Liver (tissue), 9 donors: ENCODE results near the gene BOC. TPM values are rescaled to one million over a fixed set of nuclear protein-coding genes. Genes with fewer than 3 reads are reported as not detected.

Experiments
- DNase-seq: peaks from one replicate; pipeline ENCODE4 v3.0.0-alpha.2; 2017; ENCODE audit warnings: low spot score
- H3K27ac ChIP-seq, 2 donors: one replicate each; pipeline ENCODE4 v1.7.0; 2013; ENCODE audit warnings: inconsistent platforms in 2 of 2, low read length in 2 of 2, control low read depth in 1 of 2, low read depth in 1 of 2, mild to moderate bottlenecking in 1 of 2
- H3K27me3 ChIP-seq, 4 donors: one replicate each; pipeline versions ENCODE4 v1.6.1 to v1.7.0; 2013; ENCODE audit warnings: low read length in 3 of 4, inconsistent platforms in 1 of 4, mild to moderate bottlenecking in 1 of 4, moderate library complexity in 1 of 4; ENCODE audit not compliant: control insufficient read depth in 4 of 4, insufficient read depth in 4 of 4
- H3K36me3 ChIP-seq, 4 donors: one replicate each; pipeline versions ENCODE4 v1.6.1 to v1.7.0; 2013; ENCODE audit warnings: low read length in 3 of 4, mild to moderate bottlenecking in 3 of 4, low read depth in 1 of 4, moderate library complexity in 1 of 4; ENCODE audit not compliant: control insufficient read depth in 4 of 4, insufficient read depth in 3 of 4
- H3K4me1 ChIP-seq, 4 donors: one replicate each; pipeline versions ENCODE4 v1.6.1 to v1.7.0; 2013; ENCODE audit warnings: low read length in 3 of 4, mild to moderate bottlenecking in 3 of 4, moderate library complexity in 1 of 4; ENCODE audit not compliant: control insufficient read depth in 4 of 4, insufficient read depth in 4 of 4
- H3K4me3 ChIP-seq, 3 donors: one replicate each; pipeline versions ENCODE4 v1.6.1 to v1.7.0; 2013; ENCODE audit warnings: low read length in 3 of 3, control low read depth in 1 of 3, low read depth in 1 of 3, mild to moderate bottlenecking in 1 of 3
- H3K9ac ChIP-seq, 2 donors: one replicate each; pipeline ENCODE4 v1.7.0; 2013; ENCODE audit warnings: low read length in 2 of 2, mild to moderate bottlenecking in 2 of 2, moderate library complexity in 2 of 2, control low read depth in 1 of 2, low read depth in 1 of 2
- H3K9me3 ChIP-seq, 4 donors: one replicate each; pipeline versions ENCODE4 v1.6.1 to v1.7.0; 2013; ENCODE audit warnings: low read length in 3 of 4; ENCODE audit not compliant: control insufficient read depth in 4 of 4
- ATF3 ChIP-seq: IDR thresholded peaks from 2 replicates; pipeline ENCODE4 v1.6.1; 2016; ENCODE audit warnings: antibody characterized with exemption
- CTCF ChIP-seq: fragments of 150-350 bp; IDR thresholded peaks from 2 replicates; pipeline ENCODE4 v1.5.1; 2017; ENCODE audit warnings: improper control_type of control experiment, low read depth, low read length; ENCODE audit not compliant: missing input control
- EGR1 ChIP-seq, 2 donors: IDR thresholded peaks; 2 replicates each; pipeline ENCODE4 v1.6.1; 2016 to 2018; ENCODE audit warnings: antibody characterized with exemption in 2 of 2, low read depth in 2 of 2
- FOXA1 ChIP-seq: IDR thresholded peaks from 2 replicates; pipeline ENCODE4 v1.6.1; 2016; ENCODE audit warnings: antibody characterized with exemption
- FOXA2 ChIP-seq: IDR thresholded peaks from 2 replicates; pipeline ENCODE4 v1.6.1; 2016; ENCODE audit warnings: antibody characterized with exemption
- GABPA ChIP-seq, 2 donors: IDR thresholded peaks in 1 of 2; conservative IDR thresholded peaks in 1 of 2; 2 replicates each; pipeline ENCODE4 v1.6.1; 2016; ENCODE audit warnings: antibody characterized with exemption in 2 of 2, mild to moderate bottlenecking in 1 of 2, moderate library complexity in 1 of 2
- HNF4A ChIP-seq, 2 donors: conservative IDR thresholded peaks; 2 replicates each; pipeline ENCODE4 v1.6.1; 2016; ENCODE audit warnings: antibody characterized with exemption in 2 of 2, mild to moderate bottlenecking in 2 of 2
- HNF4G ChIP-seq: IDR thresholded peaks from 2 replicates; pipeline ENCODE4 v1.6.1; 2016; ENCODE audit warnings: antibody characterized with exemption
- JUND ChIP-seq, 2 donors: IDR thresholded peaks; 2 replicates each; pipeline ENCODE4 v1.6.1; 2016; ENCODE audit warnings: antibody characterized with exemption in 2 of 2
- MAX ChIP-seq: IDR thresholded peaks from 2 replicates; pipeline ENCODE4 v1.6.1; 2016; ENCODE audit warnings: antibody characterized with exemption
- NR2F2 ChIP-seq: IDR thresholded peaks from 2 replicates; pipeline ENCODE4 v1.6.1; 2016; ENCODE audit warnings: antibody characterized with exemption
- RAD21 ChIP-seq, 2 donors: IDR thresholded peaks; 2 replicates each; pipeline ENCODE4 v1.6.1; 2016; ENCODE audit warnings: antibody characterized with exemption in 2 of 2, mild to moderate bottlenecking in 2 of 2
- REST ChIP-seq: IDR thresholded peaks from 2 replicates; pipeline ENCODE4 v1.6.1; 2016; ENCODE audit warnings: antibody characterized with exemption, mild to moderate bottlenecking
- RXRA ChIP-seq, 2 donors: IDR thresholded peaks; 2 replicates each; pipeline ENCODE4 v1.6.1; 2017 to 2018; ENCODE audit warnings: antibody characterized with exemption in 2 of 2, mild to moderate bottlenecking in 1 of 2
- SP1 ChIP-seq: IDR thresholded peaks from 2 replicates; pipeline ENCODE4 v1.6.1; 2018; ENCODE audit warnings: antibody characterized with exemption, mild to moderate bottlenecking
- TAF1 ChIP-seq: conservative IDR thresholded peaks from 2 replicates; pipeline ENCODE4 v1.6.1; 2016; ENCODE audit warnings: antibody characterized with exemption, mild to moderate bottlenecking
- YY1 ChIP-seq: IDR thresholded peaks from 2 replicates; pipeline ENCODE4 v1.6.1; 2016; ENCODE audit warnings: antibody characterized with exemption, mild to moderate bottlenecking
- ZBTB33 ChIP-seq: IDR thresholded peaks from 2 replicates; pipeline ENCODE4 v1.6.1; 2016; ENCODE audit warnings: antibody characterized with exemption
- WGBS: extraction: QIAGEN DNeasy Blood & Tissue Kit; methylation state at CpG from one replicate; pipeline ENCODE4 v1.1.7; 2013; 5-methylcytosine and 5-hydroxymethylcytosine counted together
- polyA plus RNA-seq, 2 donors: library from polyadenylated mRNA; stranded (reverse) in 1 of 2; unstranded in 1 of 2; fragments of 200-250 nt in 1 of 2; fragments of >200 nt in 1 of 2; fragmentation: Nextera tagmentation in 1 of 2; extraction: Ambion mirVana in 1 of 2; gene quantifications; one replicate each; pipeline versions ENCODE4 v1.2.1 to v1.2.3, GENCODE V29; 2013 to 2015
- total RNA-seq, 2 donors: library from RNA; depleted of rRNA; stranded (reverse); fragments of >200 nt; gene quantifications; one replicate each; pipeline ENCODE4 v1.2.3, GENCODE V29; 2014
- donor health status: healthy.
- donor health status: healthy.
- donor health status: healthy.
- donor health status: healthy.
- donor health status: healthy.

Gene BOC
- total and polyA plus RNA-seq, 4 donors = 0.31 to 1.5 (median 0.65) TPM; not detected in 1

GRCh38 chr3:113194823-113195401, 16.4 kb upstream of the BOC start:
- Histone ChIP-seq H3K36me3 (no peaks in the 10 kb centered on the region), H3K27ac (no peak overlapping the region), H3K4me1 (no peaks in the 10 kb centered on the region), H3K9me3 (peaks cover 0 to 1% (median under 1%) of the 10 kb centered on the region in 4 donors), H3K27me3 (peaks cover 0 to 2% (median 0%) of the 10 kb centered on the region in 4 donors), H3K9ac (no peak overlapping the region), H3K4me3 (no peak overlapping the region)
- no peak for TF ChIP-seq JUND (IDR thresholded peaks at IDR 0.05)
- no peak for TF ChIP-seq HNF4A (conservative IDR thresholded peaks at IDR 0.05)
- TF ChIP-seq TAF1 = no peak
- TF ChIP-seq HNF4G = no peak
- no peak for TF ChIP-seq REST
- no peak for TF ChIP-seq SP1
- TF ChIP-seq ATF3 = no peak
- TF ChIP-seq MAX = no peak
- TF ChIP-seq FOXA2 = no peak
- TF ChIP-seq CTCF = no peak
- no peak for TF ChIP-seq GABPA (IDR thresholded peaks at IDR 0.05 in 1 of 2, conservative IDR thresholded peaks at IDR 0.05 in 1 of 2)
- TF ChIP-seq RXRA (IDR thresholded peaks at IDR 0.05) = no peak
- no peak for TF ChIP-seq RAD21 (IDR thresholded peaks at IDR 0.05)
- TF ChIP-seq YY1 = no peak
- no peak for TF ChIP-seq EGR1 (IDR thresholded peaks at IDR 0.05; ENCODE audit: low read depth in 2 of 2)
- no peak for TF ChIP-seq FOXA1
- no peak for TF ChIP-seq NR2F2
- DNase-seq = no peak
- WGBS = 94% methylated on average over 4 of the region's 4 CpGs

- TF ChIP-seq CTCF (no peak), FOXA2 (no peak), TAF1 (no peak), NR2F2 (no peak), RAD21 (IDR thresholded peaks at IDR 0.05) (no peak), SP1 (no peak), ATF3 (no peak), JUND (IDR thresholded peaks at IDR 0.05) (no peak), MAX (no peak), ZBTB33 (no peak)
- Histone ChIP-seq H3K4me1 (no peaks in the 10 kb centered on the region), H3K27me3 (no peaks in the 10 kb centered on the region), H3K9ac (no peak overlapping the region), H3K9me3 (peaks cover 0 to 1% (median 0%) of the 10 kb centered on the region in 4 donors), H3K27ac (no peak overlapping the region), H3K36me3 (no peaks in the 10 kb centered on the region), H3K4me3 (no peak overlapping the region)
- DNase-seq = no peak
Observed at GRCh38 chr3:113200351-113200750, 11.0 kb upstream of the BOC start.
